ENCODE results near the gene SHMT2.

SHMT2 gene

GRCh38 chr12:57229634-57230380, at the start of gene SHMT2:
Gene SHMT2 (plus strand): TSS chr12:57229711. CDS start chr12:57229779, 68 bp downstream.
- DNase-seq (ENCODE audit: low read depth): peak; percentile 88

GRCh38 chr12:57180321-57180989, 49.1 kb upstream of the SHMT2 start:
- no peak for DNase-seq (ENCODE audit: low read depth)

GRCh38 chr12:57181072-57181471, 48.4 kb upstream of the SHMT2 start:
- DNase-seq (ENCODE audit: low read depth): no peak

- no peak for DNase-seq (ENCODE audit: low read depth)
Observed at GRCh38 chr12:57181561-57182155, 47.9 kb upstream of the SHMT2 start.

- peak; percentile 68 for DNase-seq (ENCODE audit: low read depth)
Observed at GRCh38 chr12:57182918-57183575, 46.5 kb upstream of the SHMT2 start.

- no peak for DNase-seq (ENCODE audit: low read depth)
Observed at GRCh38 chr12:57183939-57184725, 45.4 kb upstream of the SHMT2 start.

GRCh38 chr12:57185403-57185802, 44.1 kb upstream of the SHMT2 start:
- no peak for DNase-seq (ENCODE audit: low read depth)

GRCh38 chr12:57185906-57186508, 43.5 kb upstream of the SHMT2 start:
- no peak for DNase-seq (ENCODE audit: low read depth)

GRCh38 chr12:57187222-57188089, 42.1 kb upstream of the SHMT2 start:
- DNase-seq (ENCODE audit: low read depth): no peak

- no peak for DNase-seq (ENCODE audit: low read depth)
Observed at GRCh38 chr12:57188090-57188425, 41.5 kb upstream of the SHMT2 start.

- no peak for DNase-seq (ENCODE audit: low read depth)
Observed at GRCh38 chr12:57190037-57190436, 39.5 kb upstream of the SHMT2 start.

- no peak for DNase-seq (ENCODE audit: low read depth)
Observed at GRCh38 chr12:57190821-57191220, 38.7 kb upstream of the SHMT2 start.

GRCh38 chr12:57191410-57191809, 38.1 kb upstream of the SHMT2 start:
- no peak for DNase-seq (ENCODE audit: low read depth)

- no peak for DNase-seq (ENCODE audit: low read depth)
Observed at GRCh38 chr12:57192920-57193319, 36.6 kb upstream of the SHMT2 start.

- DNase-seq (ENCODE audit: low read depth): no peak
Observed at GRCh38 chr12:57193706-57194245, 35.7 kb upstream of the SHMT2 start.

GRCh38 chr12:57194253-57194652, 35.3 kb upstream of the SHMT2 start:
- DNase-seq (ENCODE audit: low read depth): no peak

- DNase-seq (ENCODE audit: low read depth): no peak
Observed at GRCh38 chr12:57195186-57195585, 34.3 kb upstream of the SHMT2 start.

GRCh38 chr12:57195611-57196371, 33.7 kb upstream of the SHMT2 start:
- DNase-seq (ENCODE audit: low read depth): no peak

- DNase-seq (ENCODE audit: low read depth): no peak
Observed at GRCh38 chr12:57196439-57196838, 33.1 kb upstream of the SHMT2 start.

- DNase-seq (ENCODE audit: low read depth): no peak
Observed at GRCh38 chr12:57196956-57197355, 32.6 kb upstream of the SHMT2 start.
